SU-DHL-6 (cell line): ENCODE data around the gene NTRK2.

Experiments used
- H2AFZ ChIP-seq: fragments of 200-600 bp; sonication (generic); 2 replicates; pipeline ENCODE4 v1.6.1; 2014; ENCODE audit warnings: low read depth, mild to moderate bottlenecking, moderate library complexity, mixed read lengths, antibody characterized with exemption, low read length; ENCODE audit not compliant: severe bottlenecking
- H3F3A ChIP-seq: fragments of 200-600 bp; shearing (Covaris generic); 2 replicates; pipeline ENCODE4 v1.6.0; 2016; ENCODE audit warnings: antibody characterized with exemption, mild to moderate bottlenecking; ENCODE audit not compliant: insufficient read depth
- H3K27ac ChIP-seq: fragments of 200-600 bp; sonication (generic); 2 replicates; pipeline ENCODE4 v1.5.1; 2016; ENCODE audit warnings: low read depth, mild to moderate bottlenecking, low read length, moderate library complexity, mixed read lengths
- H3K27me3 ChIP-seq: fragments of 200-600 bp; sonication (generic), shearing (Covaris generic); 2 replicates; pipeline ENCODE4 v1.6.0; 2014; ENCODE audit warnings: mild to moderate bottlenecking, low read length
- H3K36me3 ChIP-seq: fragments of 200-600 bp; sonication (generic); 2 replicates; pipeline ENCODE4 v1.6.1; 2014; ENCODE audit warnings: mild to moderate bottlenecking, low read length, mixed read lengths
- H3K4me2 ChIP-seq: fragments of 300-600, 200-600 bp; shearing (Covaris generic), sonication (generic); 2 replicates; pipeline ENCODE4 v1.6.0; 2014; ENCODE audit warnings: low read length, low read depth, mild to moderate bottlenecking; ENCODE audit not compliant: poor library complexity, severe bottlenecking
- H3K4me3 ChIP-seq: fragments of 200-600 bp; sonication (generic); 2 replicates; pipeline ENCODE4 v1.5.1; 2014; ENCODE audit warnings: antibody characterized with exemption, low read length, mild to moderate bottlenecking, mixed read lengths; ENCODE audit not compliant: insufficient read depth, poor library complexity, severe bottlenecking
- H3K79me2 ChIP-seq: fragments of 200-600 bp; sonication (generic); 2 replicates; pipeline ENCODE4 v1.6.1; 2014; ENCODE audit warnings: mild to moderate bottlenecking, low read length, moderate library complexity; ENCODE audit not compliant: insufficient read depth
- H3K9ac ChIP-seq: fragments of 200-600 bp; sonication (generic); 2 replicates; pipeline ENCODE4 v1.7.0; 2014; ENCODE audit warnings: mild to moderate bottlenecking, low read length
- H3K9me2 ChIP-seq: fragments of 200-600 bp; sonication (generic); replicated peaks from 2 replicates; pipeline ENCODE4 v1.6.1; 2014; ENCODE audit warnings: low read length; ENCODE audit not compliant: insufficient read depth
- H3K9me3 ChIP-seq: fragments of 200-600 bp; sonication (generic); 2 replicates; pipeline ENCODE4 v1.6.1; 2014; ENCODE audit warnings: low read length, mixed read lengths; ENCODE audit not compliant: insufficient read depth
- H4K20me1 ChIP-seq: fragments of 200-600 bp; sonication (generic); 2 replicates; pipeline ENCODE4 v1.6.1; 2014; ENCODE audit warnings: low read depth, mild to moderate bottlenecking, antibody characterized with exemption, low read length, moderate library complexity, mixed read lengths
- CTCF ChIP-seq: fragments of 200-600 bp; sonication (generic); IDR thresholded peaks from one replicate; pipeline ENCODE4 v1.5.1; 2017; ENCODE audit warnings: antibody characterized with exemption, mild to moderate bottlenecking, low read length, moderate library complexity; ENCODE audit not compliant: insufficient read depth, poor library complexity, severe bottlenecking
- EZH2phosphoT487 ChIP-seq: fragments of 200-600 bp; sonication (generic), shearing (Covaris generic); conservative IDR thresholded peaks from 2 replicates; pipeline ENCODE4 v1.6.1; 2018; ENCODE audit warnings: mild to moderate bottlenecking, antibody characterized with exemption, low read length, moderate library complexity, mixed read lengths

Gene NTRK2

GRCh38 chr9:84999788-85000187 is 330.3 kb downstream of the NTRK2 start:
- Histone ChIP-seq H3K27me3 (no peaks in the 10 kb centered on the region), H2AFZ (no peak overlapping the region), H3K79me2 (no peaks in the 10 kb centered on the region), H3K9ac (no peak overlapping the region), H3K9me3 (no peaks in the 10 kb centered on the region), H3K4me3 (no peak overlapping the region), H4K20me1 (no peaks in the 10 kb centered on the region), H3F3A (no peaks in the 10 kb centered on the region), H3K36me3 (no peaks in the 10 kb centered on the region), H3K9me2 (no peaks in the 10 kb centered on the region), H3K27ac (no peak overlapping the region), H3K4me2 (no peak overlapping the region)
- TF ChIP-seq EZH2phosphoT487: no peak
- no peak for TF ChIP-seq CTCF

GRCh38 chr9:85001925-85002324 is 332.4 kb downstream of the NTRK2 start:
- H4K20me1 ChIP-seq: no peaks in the 10 kb centered on the region
- no peak overlapping the region for H3K4me3 ChIP-seq
- H3K9ac ChIP-seq: no peak overlapping the region
- H3K27me3 ChIP-seq: no peaks in the 10 kb centered on the region
- H3F3A ChIP-seq: no peaks in the 10 kb centered on the region
- H3K4me2 ChIP-seq: no peak overlapping the region
- no peak overlapping the region for H2AFZ ChIP-seq
- H3K27ac ChIP-seq: no peak overlapping the region
- H3K9me3 ChIP-seq: no peaks in the 10 kb centered on the region
- TF ChIP-seq CTCF: no peak
- no peak for TF ChIP-seq EZH2phosphoT487
- no peaks in the 10 kb centered on the region for H3K9me2 ChIP-seq
- no peaks in the 10 kb centered on the region for H3K36me3 ChIP-seq
- no peaks in the 10 kb centered on the region for H3K79me2 ChIP-seq

- Histone ChIP-seq H3K4me3 (no peak overlapping the region), H3F3A (no peaks in the 10 kb centered on the region), H4K20me1 (no peaks in the 10 kb centered on the region), H3K9me2 (no peaks in the 10 kb centered on the region), H3K79me2 (no peaks in the 10 kb centered on the region), H3K27me3 (no peaks in the 10 kb centered on the region), H3K36me3 (no peaks in the 10 kb centered on the region), H2AFZ (no peak overlapping the region), H3K4me2 (no peak overlapping the region), H3K9ac (no peak overlapping the region), H3K27ac (no peak overlapping the region), H3K9me3 (no peaks in the 10 kb centered on the region)
- TF ChIP-seq CTCF: no peak
- TF ChIP-seq EZH2phosphoT487: no peak
Observed at GRCh38 chr9:85004818-85005413, 335.4 kb downstream of the NTRK2 start.
